ENCODE results near the gene SLC2A4.
A peak's percentile ranks its signal among the peaks of the same experiment; 100 is the strongest.
"Not testable (repeated sequence)": the region's sequence is repeated elsewhere in the genome, so short reads cannot be mapped to it uniquely, and the experiment has no call there.

Gene SLC2A4

DNA sequence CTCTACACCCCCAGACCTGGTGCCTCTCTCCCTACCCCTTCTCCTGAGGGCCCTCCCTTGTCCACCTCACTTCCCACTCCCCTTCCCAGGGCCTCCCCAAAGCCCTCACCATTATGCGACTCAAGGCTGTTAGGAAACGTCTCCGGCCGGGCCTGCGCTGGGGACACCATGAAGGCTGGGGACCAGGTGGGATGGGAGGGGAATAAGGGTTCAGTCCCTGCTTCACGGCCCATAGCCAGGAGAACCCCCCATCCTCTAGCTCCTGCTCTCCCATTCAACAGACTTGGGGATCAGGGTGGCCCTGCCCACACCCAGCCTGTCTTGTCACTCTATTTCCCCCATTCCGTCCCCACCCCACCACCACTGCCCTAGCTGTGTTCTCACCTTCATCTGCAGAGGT is 45.5 kb downstream of the SLC2A4 start:
- no peak for DNase-seq

- no peak for DNase-seq
Measured at GRCh38 chr17:7327501-7327900, 46.0 kb downstream of the SLC2A4 start.

DNA sequence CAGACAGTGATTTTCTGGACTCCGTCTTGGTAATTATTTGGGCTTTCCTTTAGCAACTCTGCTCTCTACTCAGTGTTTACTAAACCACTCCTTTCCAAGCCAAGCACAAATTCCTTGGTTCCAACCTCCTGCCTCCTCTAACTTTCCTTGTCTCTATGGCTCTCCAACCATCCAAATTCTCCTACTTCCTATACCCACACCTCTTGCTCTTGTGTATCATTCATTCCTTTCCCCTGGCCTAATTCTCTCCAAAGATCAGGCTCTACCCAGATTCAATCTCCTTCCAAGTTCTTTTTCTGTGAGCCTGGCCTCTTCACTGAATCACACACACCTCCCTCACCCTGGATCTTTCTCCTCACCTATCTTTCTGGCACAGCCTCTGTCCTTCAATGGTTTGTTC is 46.5 kb downstream of the SLC2A4 start:
- no peak for DNase-seq

- DNase-seq = no peak
Measured at GRCh38 chr17:7328840-7329373, 47.4 kb downstream of the SLC2A4 start, which contains the start of gene NEURL4. Gene NEURL4 (minus strand): TSS chr17:7329335. CDS start chr17:7329312, 23 bp downstream.

DNA sequence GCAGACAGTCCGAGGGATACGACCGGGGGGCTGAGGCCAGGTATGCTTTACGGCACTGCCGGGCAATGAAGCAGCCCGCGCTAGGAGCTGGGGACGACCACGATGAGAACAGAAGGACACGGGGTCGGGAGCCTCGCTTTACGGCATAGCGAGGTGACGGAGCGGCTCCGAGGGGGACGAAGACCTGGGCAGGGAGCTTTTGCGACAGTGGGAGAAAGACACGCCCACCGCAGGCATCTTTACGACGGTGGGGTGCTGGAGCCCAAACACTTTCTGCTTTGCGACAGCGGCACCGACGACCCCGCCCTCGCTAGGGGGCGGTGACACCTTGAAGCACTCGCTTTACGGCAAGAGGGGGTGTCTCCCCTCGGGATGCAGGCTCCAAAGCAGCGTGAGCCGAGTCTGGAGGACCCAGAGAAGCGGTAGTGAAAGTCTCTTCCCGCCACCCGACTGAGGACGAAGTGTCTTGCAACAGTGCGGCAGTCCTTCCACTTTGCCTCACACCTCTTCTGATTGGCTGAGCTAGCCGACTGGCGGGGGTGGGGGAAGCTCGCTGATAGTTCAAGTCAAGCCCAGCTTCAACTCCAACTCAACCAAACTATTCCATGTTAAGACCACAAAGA is 48.0 kb downstream of the SLC2A4 start:
- peak; percentile 99 for DNase-seq

DNA sequence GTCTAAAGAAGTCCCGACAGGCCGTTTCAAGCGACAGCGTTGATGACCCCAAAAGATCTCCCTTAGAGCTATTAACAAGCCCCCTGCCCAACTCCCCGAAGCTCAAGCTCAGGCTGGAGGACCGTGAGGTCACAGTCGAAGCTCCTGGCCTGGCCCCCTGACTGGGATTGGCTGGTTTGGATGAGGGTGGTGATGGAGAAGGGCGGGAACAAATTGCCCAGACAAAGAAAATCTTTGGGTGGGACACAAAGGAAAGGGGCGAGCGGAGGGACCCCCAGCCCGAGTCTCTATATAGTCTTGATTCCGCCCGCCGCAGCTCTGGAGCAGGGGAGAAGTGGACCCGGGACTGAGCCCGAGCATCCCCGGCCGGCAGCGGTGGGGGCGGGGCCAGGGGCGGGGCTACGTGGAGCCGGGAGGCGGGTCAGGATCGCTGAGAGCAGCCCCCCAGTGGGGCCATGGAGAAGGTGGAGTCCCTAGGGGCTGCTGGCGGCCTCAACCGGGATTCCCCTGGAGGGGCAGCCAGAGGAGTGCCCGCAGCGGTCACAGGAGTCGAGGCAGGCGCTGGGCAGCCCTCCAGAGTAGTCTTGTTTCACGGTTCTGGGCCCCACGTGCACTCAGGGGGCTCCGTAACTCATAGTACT is 48.6 kb downstream of the SLC2A4 start:
- DNase-seq = peak; percentile 90

GRCh38 chr17:7330638-7331015 is 49.1 kb downstream of the SLC2A4 start:
- no peak for DNase-seq

DNA sequence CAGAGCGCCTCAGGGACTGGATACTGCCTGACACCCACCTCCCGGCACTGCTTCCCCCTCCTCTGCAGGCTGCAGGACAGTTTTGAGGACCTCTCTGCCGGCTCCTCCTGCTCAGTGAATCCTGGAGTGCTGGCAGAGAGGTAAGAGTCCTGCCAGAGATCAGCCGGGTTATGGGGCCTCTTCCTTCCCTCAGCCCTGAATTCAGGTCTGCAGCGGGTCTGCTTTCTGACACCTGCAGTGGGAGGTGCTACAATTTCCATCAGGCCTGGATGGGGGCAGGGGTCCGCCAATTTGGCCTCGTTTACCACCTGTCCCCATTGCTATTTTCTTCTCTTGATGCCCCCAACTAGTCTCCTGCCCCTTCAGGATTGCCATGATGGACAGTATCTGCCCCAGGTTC is 50.6 kb downstream of the SLC2A4 start:
- DNase-seq = no peak

DNA sequence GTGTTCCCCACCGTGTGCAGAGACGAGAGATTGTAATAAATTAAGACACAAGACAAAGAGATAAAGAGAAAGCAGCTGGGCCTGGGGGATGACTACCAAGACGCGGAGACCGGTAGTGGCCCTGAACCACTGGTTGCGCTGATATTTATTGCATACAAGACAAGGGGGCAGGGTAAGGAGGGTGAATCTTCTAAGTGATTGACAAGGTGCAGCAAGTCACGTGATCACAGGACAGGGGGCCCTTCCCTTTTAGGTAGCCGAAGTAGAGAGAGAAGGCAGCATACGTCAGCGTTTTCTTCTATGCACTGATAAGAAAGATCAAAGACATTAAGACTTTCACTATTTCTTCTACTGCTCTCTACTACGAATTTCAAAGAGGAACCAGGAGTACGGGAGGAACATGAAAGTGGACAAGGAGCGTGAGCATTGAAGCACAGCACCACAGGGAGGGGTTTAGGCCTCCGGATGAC is 51.1 kb downstream of the SLC2A4 start:
- DNase-seq = peak; percentile 37

DNA sequence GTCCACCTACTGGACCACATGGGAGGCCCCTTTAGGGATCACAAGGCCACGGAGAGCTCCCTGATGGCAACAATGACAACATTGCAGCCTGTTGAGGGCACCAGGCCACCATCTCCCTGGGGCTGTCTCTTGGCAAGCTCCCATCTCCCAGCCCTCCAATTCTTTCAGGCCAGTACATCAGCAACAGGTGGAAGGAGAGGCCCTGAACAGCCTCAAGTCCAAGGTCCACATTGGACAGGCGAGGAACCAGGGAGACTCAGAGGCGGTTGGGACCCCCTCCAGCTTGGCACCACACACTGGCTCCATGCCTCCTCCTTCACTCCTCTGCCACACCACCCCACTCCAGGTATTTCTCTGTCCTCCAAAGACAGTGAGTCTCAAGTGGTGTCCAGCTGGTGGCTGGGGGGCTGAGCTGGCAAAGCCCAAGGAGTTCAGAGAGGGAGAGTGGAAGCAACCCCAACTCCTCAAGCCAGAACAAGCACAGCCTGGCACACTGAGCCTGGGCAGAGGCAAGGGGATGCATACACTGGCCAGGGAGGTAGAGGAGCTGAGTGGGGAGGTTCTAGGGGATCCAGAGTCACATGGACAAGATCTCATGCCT is 53.5 kb downstream of the SLC2A4 start:
- no peak for DNase-seq

- DNase-seq = not testable (repeated sequence)
Measured at GRCh38 chr17:7335765-7336164, 54.2 kb downstream of the SLC2A4 start.

GRCh38 chr17:7336240-7337175 is 55.0 kb downstream of the SLC2A4 start, which contains the start of gene ACAP1:
Gene ACAP1 (plus strand): TSS chr17:7336529. CDS start chr17:7336735, 206 bp downstream.
- peak; percentile 86 for DNase-seq

- not testable (repeated sequence) for DNase-seq
Measured at GRCh38 chr17:7337600-7337999, 56.1 kb downstream of the SLC2A4 start.

Measured in hematopoietic multipotent progenitor cell treated with erythropoietin and hydrocortisone succinate and interleukin-3 and kit ligand, for 8 days (in vitro differentiated cells).